Adrenal gland (tissue), 5 donors: Measurements from ENCODE around the gene PTH2.

ENCODE experiments used
- CTCF ChIP-seq, 6 experiments: fragments of 450-650 bp in 4 of 6; fragments of 200-600 bp in 2 of 6; sonication (generic) in 1 of 6; IDR thresholded peaks; 1 replicate in 5 of 6; 2 replicates in 1 of 6; pipeline versions ENCODE4 v1.5.1 to v1.8.0; 2016 to 2021; ENCODE audit warnings: antibody characterized with exemption in 6 of 6, mild to moderate bottlenecking in 2 of 6, moderate library complexity in 1 of 6
- POLR2A ChIP-seq, 2 donors: fragments of 450-650 bp; IDR thresholded peaks; one replicate each; pipeline ENCODE4 v1.6.1; 2017; ENCODE audit warnings: antibody characterized with exemption in 2 of 2, mild to moderate bottlenecking in 2 of 2, moderate library complexity in 1 of 2
- donor health status: DM: no; HTN: no; CAD: no.

GRCh38 chr19:49423985-49424303 is 703 bp upstream of the PTH2 start:
- TF ChIP-seq POLR2A (IDR thresholded peaks at IDR 0.05) (no peak), CTCF (IDR thresholded peaks at IDR 0.05) (no peak)
